Activated naive CD4-positive, alpha-beta T cell treated with anti-CD3 and anti-CD28 coated beads, Interleukin-2, amount 10 ng/mL, durations not matched to agents 7 days and 5 days (primary cell): ENCODE data around the gene LYST.
"Not testable (repeated sequence)": the region's sequence is repeated elsewhere in the genome, so short reads cannot be mapped to it uniquely, and the experiment has no call there.

Experiments
- CTCF ChIA-PET: fragments of 350-600 bp; sonication (Branson Sonifier 250); formaldehyde crosslinking; loops from one replicate; lab custom pipeline; 2021; ENCODE audit warnings: antibody characterized with exemption; lab: Charles Lee
- DNase-seq: peaks from one replicate; pipeline ENCODE4 v3.0.0-alpha.2; 2020
- H3K27ac Mint-ChIP-seq: one replicate; pipeline ENCODE4 v1.8.0; 2021; ENCODE audit warnings: mild to moderate bottlenecking, moderate library complexity, mixed read lengths
- H3K27me3 Mint-ChIP-seq: one replicate; pipeline ENCODE4 v1.8.0; 2021; ENCODE audit warnings: mild to moderate bottlenecking, mixed read lengths
- H3K36me3 Mint-ChIP-seq: one replicate; pipeline ENCODE4 v1.8.0; 2021; ENCODE audit warnings: mixed read lengths
- H3K4me1 Mint-ChIP-seq: one replicate; pipeline ENCODE4 v1.8.0; 2021; ENCODE audit warnings: mixed read lengths
- H3K4me3 Mint-ChIP-seq: one replicate; pipeline ENCODE4 v1.8.0; 2021; ENCODE audit warnings: mild to moderate bottlenecking, moderate library complexity, mixed read lengths
- H3K9me3 Mint-ChIP-seq: one replicate; pipeline ENCODE4 v1.8.0; 2021; ENCODE audit warnings: mixed read lengths

Gene LYST

DNA sequence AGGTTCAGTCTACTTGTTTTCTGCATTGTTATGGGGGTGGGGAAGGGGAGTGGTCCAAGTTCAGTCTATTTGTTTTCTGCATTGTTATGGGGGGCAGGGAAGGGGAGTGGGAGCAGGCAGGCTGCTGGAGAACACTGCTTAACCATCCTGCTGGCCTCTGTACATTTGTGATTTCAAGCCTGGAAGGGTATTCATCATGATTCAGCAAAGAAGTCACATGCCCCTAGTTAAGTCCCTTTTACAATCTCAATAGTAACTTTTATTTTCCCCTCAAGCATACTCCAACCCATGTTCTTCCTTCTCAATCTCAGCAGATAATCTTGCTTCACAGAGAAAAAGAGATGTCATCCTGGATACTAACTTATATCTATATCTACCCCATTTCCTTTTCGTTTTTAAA is 7.9 kb downstream of the LYST start:
- H3K9me3 Mint-ChIP-seq, result no peaks in the 10 kb centered on the region
- peaks cover 24% of the 10 kb centered on the region for H3K4me1 Mint-ChIP-seq
- CTCF ChIA-PET, result interaction anchor here (1.0 to 1.6 kb wide), 3 partner anchors 9 to 354 kb away, joined by 3 read pairs; partner anchors contain the start of gene B3GALNT2
- H3K4me3 Mint-ChIP-seq, result no peak overlapping the region
- peaks cover 5% of the 10 kb centered on the region for H3K36me3 Mint-ChIP-seq
- no peak overlapping the region for H3K27ac Mint-ChIP-seq
- no peak for DNase-seq
- no peaks in the 10 kb centered on the region for H3K27me3 Mint-ChIP-seq

DNA sequence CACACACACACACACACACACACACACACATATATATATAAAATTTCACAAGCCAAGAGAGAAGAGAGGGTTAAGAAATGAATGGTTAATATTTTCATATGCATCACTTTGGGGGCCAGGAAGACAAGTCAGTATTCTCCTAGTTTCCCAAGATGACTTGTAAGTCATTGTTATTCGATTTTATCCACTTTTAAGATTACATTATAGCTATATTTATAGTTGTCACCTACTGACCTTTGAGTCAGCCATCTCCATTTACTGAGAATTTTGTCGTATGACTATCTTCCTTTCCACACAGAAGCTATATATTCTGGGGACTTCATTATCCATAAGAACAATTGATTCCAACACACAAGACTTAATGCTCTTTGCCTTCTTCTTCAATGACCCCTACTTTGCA is 8.9 kb downstream of the LYST start:
- Mint-ChIP-seq H3K4me3 (no peak overlapping the region), H3K36me3 (peaks cover 5% of the 10 kb centered on the region), H3K27ac (no peak overlapping the region), H3K27me3 (no peaks in the 10 kb centered on the region), H3K9me3 (no peaks in the 10 kb centered on the region), H3K4me1 (peaks cover 13% of the 10 kb centered on the region)
- CTCF ChIA-PET, result interaction anchor here (0.9 to 1.8 kb wide), 4 partner anchors 10 to 353 kb away, joined by 3 to 8 read pairs (median 3); partner anchors contain the start of gene B3GALNT2
- DNase-seq, result no peak

DNA sequence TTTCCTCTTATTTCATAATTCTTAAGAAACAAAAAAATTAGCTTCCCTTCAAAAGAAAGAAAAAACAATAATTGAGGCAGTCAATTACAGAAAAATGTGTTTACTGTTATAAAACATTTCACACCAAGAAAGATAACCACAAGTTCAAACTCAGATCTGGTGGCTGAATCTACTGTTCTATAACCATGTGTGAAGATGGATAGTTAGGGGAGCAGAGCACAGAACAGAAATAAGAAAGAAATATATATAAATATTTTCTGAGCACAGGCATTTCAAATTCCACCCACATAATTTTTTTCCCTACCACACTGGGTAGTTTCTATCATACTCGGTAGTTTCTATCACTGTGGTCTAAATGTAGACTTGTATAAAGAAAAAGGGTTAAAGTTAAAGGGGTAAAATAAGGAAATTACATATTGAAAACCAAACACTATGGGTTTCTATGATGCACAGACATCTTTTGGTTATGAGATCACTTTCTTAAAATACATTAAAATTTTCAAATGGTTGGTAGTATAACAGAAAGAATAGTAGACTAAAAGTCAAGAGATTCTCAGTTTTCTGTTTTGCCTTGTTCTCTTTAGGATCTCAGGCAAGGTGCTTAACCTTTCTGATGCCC is 10.8 kb downstream of the LYST start:
- H3K27me3 Mint-ChIP-seq, result no peaks in the 10 kb centered on the region
- H3K36me3 Mint-ChIP-seq, result peaks cover 4% of the 10 kb centered on the region
- H3K4me3 Mint-ChIP-seq, result no peak overlapping the region
- no peak overlapping the region for H3K27ac Mint-ChIP-seq
- peaks cover 9% of the 10 kb centered on the region for H3K4me1 Mint-ChIP-seq
- CTCF ChIA-PET, result interaction anchor here (1.0 to 1.8 kb wide), 2 partner anchors 9 to 116 kb away, joined by 4 to 8 read pairs; no protein-coding TSS in a partner anchor
- no peaks in the 10 kb centered on the region for H3K9me3 Mint-ChIP-seq
- no peak for DNase-seq

- Mint-ChIP-seq H3K27ac (no peak overlapping the region), H3K27me3 (no peaks in the 10 kb centered on the region), H3K4me1 (peaks cover 24% of the 10 kb centered on the region), H3K9me3 (no peaks in the 10 kb centered on the region), H3K36me3 (peaks cover 14% of the 10 kb centered on the region), H3K4me3 (no peak overlapping the region)
- DNase-seq, result no peak
- CTCF ChIA-PET, result interaction anchor here (0.6 to 0.8 kb wide), 3 partner anchors 9 to 82 kb away, joined by 3 to 4 read pairs (median 3); no protein-coding TSS in a partner anchor
These were observed 12.4 kb downstream of the LYST start for GRCh38 chr1:235854347-235854746.

GRCh38 chr1:235853653-235854052 is 13.1 kb downstream of the LYST start:
- DNase-seq, result no peak
- CTCF ChIA-PET, result interaction anchor here (0.7 to 1.4 kb wide), 3 partner anchors 8 to 118 kb away, joined by 3 to 4 read pairs (median 3); no protein-coding TSS in a partner anchor
- no peak overlapping the region for H3K4me3 Mint-ChIP-seq
- no peak overlapping the region for H3K27ac Mint-ChIP-seq
- peaks cover 14% of the 10 kb centered on the region for H3K36me3 Mint-ChIP-seq
- H3K9me3 Mint-ChIP-seq, result no peaks in the 10 kb centered on the region
- peaks cover 31% of the 10 kb centered on the region for H3K4me1 Mint-ChIP-seq
- H3K27me3 Mint-ChIP-seq, result no peaks in the 10 kb centered on the region

DNA sequence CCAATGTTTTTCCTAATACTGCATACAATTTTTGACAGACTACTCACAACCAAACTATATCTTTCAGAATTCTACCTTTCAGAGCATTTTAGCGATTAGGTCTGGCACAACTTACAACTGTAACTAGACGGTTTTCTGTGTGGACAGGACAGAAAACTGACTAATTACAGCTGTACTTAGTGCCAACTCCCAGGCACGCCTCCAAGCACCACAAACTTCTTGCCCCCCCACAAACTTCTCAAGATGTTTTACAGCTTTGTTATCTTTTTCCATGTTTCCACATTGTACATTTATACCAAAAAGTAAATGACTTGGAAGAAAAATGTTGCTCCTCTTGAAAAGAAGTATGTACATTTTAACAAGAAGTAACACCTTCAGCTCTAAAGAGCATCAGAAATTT is 13.8 kb downstream of the LYST start:
- Mint-ChIP-seq H3K9me3 (no peaks in the 10 kb centered on the region), H3K4me3 (no peak overlapping the region), H3K36me3 (peaks cover 16% of the 10 kb centered on the region), H3K27me3 (no peaks in the 10 kb centered on the region), H3K4me1 (peaks cover 39% of the 10 kb centered on the region), H3K27ac (no peak overlapping the region)
- no peak for DNase-seq
- CTCF ChIA-PET, result interaction anchor here (1.0 to 1.4 kb wide), 3 partner anchors 10 to 119 kb away, joined by 3 to 4 read pairs (median 3); no protein-coding TSS in a partner anchor

- no peak overlapping the region for H3K4me3 Mint-ChIP-seq
- H3K9me3 Mint-ChIP-seq, result peaks cover 4% of the 10 kb centered on the region
- DNase-seq, result no peak
- H3K4me1 Mint-ChIP-seq, result peaks cover 43% of the 10 kb centered on the region
- H3K27ac Mint-ChIP-seq, result no peak overlapping the region
- H3K36me3 Mint-ChIP-seq, result peaks cover 19% of the 10 kb centered on the region
- H3K27me3 Mint-ChIP-seq, result no peaks in the 10 kb centered on the region
- CTCF ChIA-PET, result interaction anchor here (1.3 kb wide), 1 partner anchor 9 kb away, joined by 4 read pairs; no protein-coding TSS in a partner anchor
These were observed 14.8 kb downstream of the LYST start for GRCh38 chr1:235851939-235852338.

- peak; percentile 33 for DNase-seq
- Mint-ChIP-seq H3K36me3 (peaks cover 30% of the 10 kb centered on the region), H3K4me3 (peak overlapping the region; percentile 61), H3K4me1 (peaks cover 54% of the 10 kb centered on the region), H3K27ac (peak overlapping the region; percentile 87), H3K9me3 (peaks cover 10% of the 10 kb centered on the region)
- H3K27me3 Mint-ChIP-seq, result not testable (repeated sequence)
- CTCF ChIA-PET, result interaction anchor here (1.6 kb wide), 1 partner anchor 8 kb away, joined by 3 read pairs; no protein-coding TSS in a partner anchor
These were observed 18.5 kb downstream of the LYST start for GRCh38 chr1:235848251-235848650.

GRCh38 chr1:235845656-235846107 is 21.0 kb downstream of the LYST start:
- H3K9me3 Mint-ChIP-seq, result peaks cover 10% of the 10 kb centered on the region
- peaks cover 55% of the 10 kb centered on the region for H3K4me1 Mint-ChIP-seq
- not testable (repeated sequence) for H3K27me3 Mint-ChIP-seq, H3K4me3 Mint-ChIP-seq, DNase-seq, H3K27ac Mint-ChIP-seq
- CTCF ChIA-PET, result interaction anchor here (0.7 to 4.8 kb wide), 7 partner anchors 8 to 127 kb away, joined by 3 to 36 read pairs (median 4); partner anchors contain the start of gene LYST
- peaks cover 33% of the 10 kb centered on the region for H3K36me3 Mint-ChIP-seq

DNA sequence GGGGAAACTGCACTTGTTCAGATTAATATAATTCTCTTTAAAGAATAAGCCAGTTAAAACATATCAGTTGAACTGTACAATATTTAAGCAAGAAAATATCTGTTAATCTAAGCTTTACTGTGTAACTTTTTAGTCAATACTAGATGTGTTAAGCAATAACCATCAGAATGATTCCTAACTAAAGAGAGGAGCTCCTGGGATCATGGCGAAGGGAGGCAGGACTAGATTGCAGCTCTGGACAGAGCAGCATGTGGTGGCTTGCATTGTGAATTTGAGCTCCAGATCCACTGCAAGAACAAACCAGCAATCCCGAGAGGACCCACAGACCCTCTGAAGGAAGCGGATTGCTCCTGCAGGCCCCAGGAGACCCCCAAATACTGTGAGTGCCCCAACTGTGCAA is 21.9 kb downstream of the LYST start:
- CTCF ChIA-PET, result interaction anchor here (0.8 to 4.8 kb wide), 6 partner anchors 11 to 192 kb away, joined by 3 to 36 read pairs (median 6); partner anchors contain the start of gene LYST
- H3K27me3 Mint-ChIP-seq, result no peaks in the 10 kb centered on the region
- peaks cover 30% of the 10 kb centered on the region for H3K36me3 Mint-ChIP-seq
- no peak for DNase-seq
- H3K27ac Mint-ChIP-seq, result no peak overlapping the region
- peaks cover 10% of the 10 kb centered on the region for H3K9me3 Mint-ChIP-seq
- no peak overlapping the region for H3K4me3 Mint-ChIP-seq
- H3K4me1 Mint-ChIP-seq, result peaks cover 52% of the 10 kb centered on the region

DNA sequence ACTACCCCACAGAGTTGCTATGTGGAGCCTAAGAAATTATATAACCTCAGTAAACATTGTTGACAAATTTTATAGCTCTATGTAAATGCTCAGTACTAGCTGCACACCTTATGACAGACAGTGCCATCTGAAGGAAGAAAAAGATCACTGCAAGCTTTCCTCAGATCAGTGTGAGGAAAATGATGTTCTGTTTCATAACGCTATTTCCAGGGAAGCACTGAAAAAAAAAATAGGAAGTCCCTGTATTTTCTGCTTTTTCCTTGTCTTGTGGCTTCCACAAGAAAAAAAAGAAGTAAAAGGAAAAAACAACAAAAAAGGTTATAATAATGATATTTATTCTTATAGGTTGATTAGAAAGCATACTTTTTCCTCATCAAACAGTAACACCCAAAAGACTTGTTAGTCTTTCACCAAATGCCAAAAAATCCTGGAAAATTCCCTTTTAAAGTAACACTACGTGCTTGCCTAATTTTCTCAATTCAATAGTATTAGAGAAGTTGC is 23.2 kb downstream of the LYST start:
- H3K27ac Mint-ChIP-seq, result no peak overlapping the region
- no peaks in the 10 kb centered on the region for H3K27me3 Mint-ChIP-seq
- H3K4me3 Mint-ChIP-seq, result no peak overlapping the region
- H3K4me1 Mint-ChIP-seq, result peaks cover 42% of the 10 kb centered on the region
- CTCF ChIA-PET, result interaction anchor here (0.8 to 4.8 kb wide), 19 partner anchors 9 to 329 kb away, joined by 3 to 36 read pairs (median 5); partner anchors contain the start of gene LYST
- no peak for DNase-seq
- peaks cover 10% of the 10 kb centered on the region for H3K9me3 Mint-ChIP-seq
- peaks cover 27% of the 10 kb centered on the region for H3K36me3 Mint-ChIP-seq

DNA sequence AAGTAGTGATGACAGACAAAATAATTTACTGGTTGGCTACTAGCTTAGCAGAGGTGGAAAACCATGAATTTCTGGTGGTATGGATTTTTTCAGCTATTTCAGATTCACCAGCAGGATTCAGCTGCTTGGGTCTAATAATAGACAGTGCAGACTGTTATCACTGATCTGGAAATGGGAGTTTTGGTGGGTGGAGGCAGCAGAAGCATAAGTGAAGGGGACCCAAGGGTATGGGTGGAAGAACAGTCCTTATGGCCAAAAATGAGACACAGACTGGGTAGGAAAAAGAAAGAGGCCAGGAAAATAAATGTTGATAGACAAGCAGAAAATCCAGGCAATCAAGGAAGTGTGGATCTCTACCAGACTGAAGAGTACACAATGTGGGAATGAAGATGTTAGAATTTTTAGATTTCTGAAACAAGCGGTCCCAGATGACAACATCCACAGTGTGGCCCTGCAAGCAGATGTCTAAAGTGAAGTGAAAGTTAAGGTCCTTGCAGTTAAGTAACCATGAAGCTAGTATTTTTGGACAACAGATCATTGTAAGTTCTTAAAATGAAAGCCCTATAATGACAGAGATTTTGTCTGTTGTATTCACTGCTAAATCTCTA is 24.7 kb downstream of the LYST start:
- CTCF ChIA-PET, result interaction anchor here (1.0 to 2.9 kb wide), 7 partner anchors 12 to 249 kb away, joined by 3 to 22 read pairs (median 5); no protein-coding TSS in a partner anchor
- no peak overlapping the region for H3K27ac Mint-ChIP-seq
- peaks cover 7% of the 10 kb centered on the region for H3K9me3 Mint-ChIP-seq
- no peaks in the 10 kb centered on the region for H3K27me3 Mint-ChIP-seq
- peaks cover 19% of the 10 kb centered on the region for H3K36me3 Mint-ChIP-seq
- H3K4me3 Mint-ChIP-seq, result no peak overlapping the region
- peaks cover 28% of the 10 kb centered on the region for H3K4me1 Mint-ChIP-seq
- DNase-seq, result no peak

GRCh38 chr1:235838021-235838420 is 28.7 kb downstream of the LYST start:
- Mint-ChIP-seq H3K4me1 (peaks cover 12% of the 10 kb centered on the region), H3K4me3 (no peak overlapping the region), H3K27ac (no peak overlapping the region), H3K27me3 (no peaks in the 10 kb centered on the region), H3K36me3 (peaks cover 7% of the 10 kb centered on the region), H3K9me3 (no peaks in the 10 kb centered on the region)
- CTCF ChIA-PET, result interaction anchor here (1.0 to 1.2 kb wide), 2 partner anchors 54 to 319 kb away, joined by 3 to 6 read pairs; no protein-coding TSS in a partner anchor
- DNase-seq, result no peak

DNA sequence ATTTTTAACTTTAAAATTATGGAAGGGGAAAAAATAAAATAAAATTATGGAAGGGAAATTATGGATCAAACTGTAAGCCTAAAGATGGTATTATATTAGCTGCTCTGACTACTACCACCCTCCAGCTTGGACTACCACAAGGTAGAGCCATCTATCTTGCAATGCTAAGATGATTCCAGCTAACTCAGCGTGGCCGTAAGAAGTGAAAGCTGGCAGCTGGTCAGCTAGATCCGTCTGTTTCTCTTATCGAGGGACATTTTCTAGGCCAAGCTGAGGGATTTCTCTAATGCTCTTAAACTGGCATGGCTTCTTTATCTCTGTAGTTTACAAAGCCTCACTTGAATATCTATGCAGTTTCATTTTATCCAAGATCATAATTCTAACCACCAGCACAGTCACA is 31.5 kb downstream of the LYST start:
- peaks cover 7% of the 10 kb centered on the region for H3K4me1 Mint-ChIP-seq
- no peak for DNase-seq
- CTCF ChIA-PET, result interaction anchor here (4.8 kb wide), 1 partner anchor 10 kb away, joined by 36 read pairs; no protein-coding TSS in a partner anchor
- no peaks in the 10 kb centered on the region for H3K9me3 Mint-ChIP-seq
- no peak overlapping the region for H3K27ac Mint-ChIP-seq
- no peak overlapping the region for H3K4me3 Mint-ChIP-seq
- peaks cover 6% of the 10 kb centered on the region for H3K36me3 Mint-ChIP-seq
- no peaks in the 10 kb centered on the region for H3K27me3 Mint-ChIP-seq
